Calu3 (cell line): ENCODE measurements around the gene ESR2. TPM values are rescaled to one million over a fixed set of nuclear protein-coding genes. Genes with fewer than 3 reads are reported as not detected.
A peak's percentile ranks its signal among the peaks of the same experiment; 100 is the strongest.

Source experiments
- BruUV-seq: library from RNA; stranded (reverse); fragments of 400-500 nt; replicated peaks from 2 replicates; lab custom pipeline; 2021; lab: Mats Ljungman, UMichigan
- CTCF ChIA-PET: fragments of 300-600 bp; sonication (Branson Sonifier 250); formaldehyde crosslinking; loops from one replicate; lab custom pipeline; 2022; ENCODE audit warnings: antibody characterized with exemption; lab: Charles Lee
- DNase-seq: peaks from one replicate; pipeline ENCODE4 v3.0.0; 2022
- H3K27ac Mint-ChIP-seq: one replicate; pipeline ENCODE4 v1.8.0; 2022; ENCODE audit warnings: mixed read lengths; ENCODE audit not compliant: unreplicated experiment
- H3K27me3 Mint-ChIP-seq: one replicate; pipeline ENCODE4 v1.8.0; 2022; ENCODE audit warnings: mixed read lengths; ENCODE audit not compliant: unreplicated experiment
- H3K36me3 Mint-ChIP-seq: one replicate; pipeline ENCODE4 v1.8.0; 2022; ENCODE audit warnings: mild to moderate bottlenecking, moderate library complexity, mixed read lengths; ENCODE audit not compliant: insufficient read depth, unreplicated experiment
- H3K4me1 Mint-ChIP-seq: one replicate; pipeline ENCODE4 v1.8.0; 2022; ENCODE audit warnings: mild to moderate bottlenecking, low read depth, mixed read lengths; ENCODE audit not compliant: unreplicated experiment
- H3K4me3 Mint-ChIP-seq: one replicate; pipeline ENCODE4 v1.8.0; 2022; ENCODE audit warnings: mild to moderate bottlenecking, low read depth, moderate library complexity, mixed read lengths; ENCODE audit not compliant: unreplicated experiment
- H3K9me3 Mint-ChIP-seq: one replicate; pipeline ENCODE4 v1.8.0; 2022; ENCODE audit warnings: low read depth, mixed read lengths; ENCODE audit not compliant: unreplicated experiment
- CTCF ChIP-seq: fragments of 200-600 bp; IDR thresholded peaks from one replicate; pipeline ENCODE4 v1.8.0; 2022; ENCODE audit warnings: antibody characterized with exemption; ENCODE audit not compliant: unreplicated experiment
- intact Hi-C: fragments of 100-400 bp; cut with micrococcal nuclease; formaldehyde crosslinking; loops from one replicate; pipeline ENCODE4 v1.10.0; 2022; ENCODE audit not compliant: unreplicated experiment
- total RNA-seq: library from RNA; stranded (reverse); gene quantifications from 2 replicates; pipeline ENCODE4 v1.2.3, GENCODE V29; 2022

ESR2 gene
- total RNA-seq, 1 experiment from 2014 or later: not detected

- H3K27ac Mint-ChIP-seq: no peak overlapping the region
- intact Hi-C loops: no loop called here
- peaks cover 32% of the 10 kb centered on the region for H3K36me3 Mint-ChIP-seq
- H3K4me3 Mint-ChIP-seq: no peak overlapping the region
- H3K4me1 Mint-ChIP-seq: no peaks in the 10 kb centered on the region
- CTCF ChIA-PET: interaction anchor here (0.6 kb wide), 1 partner anchor 48 kb away, joined by 4 read pairs; no protein-coding TSS in a partner anchor
- no peaks in the 10 kb centered on the region for H3K27me3 Mint-ChIP-seq
- TF ChIP-seq CTCF: no peak
- no peak for DNase-seq
- H3K9me3 Mint-ChIP-seq: no peaks in the 10 kb centered on the region
- no TSS peak for BruUV-seq
Measured at GRCh38 chr14:64075613-64076005, 218.6 kb downstream of the ESR2 start.

- Mint-ChIP-seq H3K27ac (no peak overlapping the region), H3K4me3 (no peak overlapping the region), H3K36me3 (peaks cover 35% of the 10 kb centered on the region), H3K4me1 (peaks cover under 1% of the 10 kb centered on the region), H3K9me3 (no peaks in the 10 kb centered on the region), H3K27me3 (no peaks in the 10 kb centered on the region)
- CTCF ChIA-PET: interaction anchor here (0.6 kb wide), 1 partner anchor 48 kb away, joined by 4 read pairs; no protein-coding TSS in a partner anchor
- intact Hi-C loops: no loop called here
- no peak for DNase-seq
- no TSS peak for BruUV-seq
- TF ChIP-seq CTCF: no peak
Measured at GRCh38 chr14:64074961-64075612, 219.1 kb downstream of the ESR2 start.

- TF ChIP-seq CTCF: no peak
- no TSS peak for BruUV-seq
- Mint-ChIP-seq H3K4me3 (no peak overlapping the region), H3K36me3 (peaks cover 22% of the 10 kb centered on the region), H3K27ac (peak overlapping the region; percentile 64), H3K9me3 (no peaks in the 10 kb centered on the region), H3K4me1 (peaks cover 14% of the 10 kb centered on the region), H3K27me3 (no peaks in the 10 kb centered on the region)
- CTCF ChIA-PET: interaction anchor here (1.1 kb wide), 1 partner anchor 18 kb away, joined by 3 read pairs; no protein-coding TSS in a partner anchor
- intact Hi-C loops: no loop called here
- no peak for DNase-seq
Measured at GRCh38 chr14:64069634-64070359, 224.4 kb downstream of the ESR2 start.

- no peak for TF ChIP-seq CTCF
- DNase-seq: no peak
- intact Hi-C loops: loop anchor here (5.0 kb wide), 2 partner anchors 48 to 238 kb away; no protein-coding TSS in a partner anchor
- H3K4me1 Mint-ChIP-seq: peaks cover 26% of the 10 kb centered on the region
- BruUV-seq: no TSS peak
- CTCF ChIA-PET: interaction anchor here (0.7 kb wide), 1 partner anchor 70 kb away, joined by 3 read pairs; no protein-coding TSS in a partner anchor
- H3K27ac Mint-ChIP-seq: no peak overlapping the region
- H3K27me3 Mint-ChIP-seq: no peaks in the 10 kb centered on the region
- H3K4me3 Mint-ChIP-seq: no peak overlapping the region
- no peaks in the 10 kb centered on the region for H3K9me3 Mint-ChIP-seq
- H3K36me3 Mint-ChIP-seq: peaks cover 7% of the 10 kb centered on the region
Measured at GRCh38 chr14:64064447-64064846, 229.7 kb downstream of the ESR2 start.
